GM23248 (cell line): Measurements from ENCODE around the gene GRM7.

Experiments
- EZH2 ChIP-seq: fragments of 200-600 bp; sonication (generic); IDR thresholded peaks from 2 replicates; pipeline ENCODE4 v1.6.1; 2018; ENCODE audit warnings: antibody characterized with exemption, mild to moderate bottlenecking; ENCODE audit not compliant: insufficient read depth, poor library complexity, severe bottlenecking
- EZH2phosphoT487 ChIP-seq: fragments of 200-600 bp; sonication (generic); IDR thresholded peaks from 2 replicates; pipeline ENCODE4 v1.6.1; 2018; ENCODE audit warnings: antibody characterized with exemption, moderate library complexity, mild to moderate bottlenecking, low read depth; ENCODE audit not compliant: insufficient read depth

DNA sequence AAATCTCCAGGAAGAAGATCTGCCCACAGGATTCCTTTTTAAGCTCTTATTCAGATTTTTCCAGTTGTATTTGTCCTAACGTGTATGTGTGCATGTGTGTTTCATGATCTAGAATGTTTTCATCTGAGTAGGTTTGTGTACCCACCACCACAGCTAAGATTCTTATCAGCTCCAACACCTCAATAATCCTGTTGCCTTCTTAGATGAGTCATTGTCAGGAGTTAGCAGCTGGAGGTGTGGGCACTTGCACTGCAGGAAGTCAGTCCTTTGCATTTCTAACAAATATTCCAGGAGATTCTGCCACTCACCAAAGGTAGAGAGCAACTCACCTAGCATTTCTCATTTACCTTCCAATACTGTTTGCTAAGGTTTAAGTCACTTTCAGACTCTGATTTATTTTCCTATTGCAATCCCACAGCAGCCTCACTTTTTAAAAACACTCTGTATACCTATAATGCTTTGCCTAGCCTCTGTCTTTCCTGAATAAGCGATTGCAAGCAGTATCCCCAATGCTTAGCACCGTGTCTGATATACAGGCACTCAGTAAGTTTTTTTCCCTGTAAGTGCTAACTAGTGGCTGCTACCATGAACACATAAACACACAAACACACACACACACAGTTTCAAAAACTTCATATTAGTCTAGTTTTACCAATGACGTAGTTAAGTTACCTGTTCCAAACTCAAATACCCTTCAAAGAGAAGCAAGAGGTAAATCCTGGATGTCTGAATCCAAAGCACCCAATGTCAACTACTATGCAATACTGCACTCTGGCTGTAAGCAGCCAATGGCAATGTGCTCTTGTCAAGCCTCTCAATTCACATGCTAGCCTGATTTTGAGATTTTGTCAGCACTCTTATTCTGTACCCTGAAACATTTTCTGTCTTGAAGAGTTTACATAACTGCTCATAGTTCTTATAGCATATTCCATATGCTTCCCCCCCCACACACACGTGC lies 927.2 kb downstream of the GRM7 start:
- no peak for TF ChIP-seq EZH2phosphoT487
- no peak for TF ChIP-seq EZH2
